Activated B cell treated with CpG ODN at 0.5 μM for 24 hours (primary cell): ENCODE measurements around the gene GDF11. TPM values are rescaled to one million over a fixed set of nuclear protein-coding genes. Genes with fewer than 3 reads are reported as not detected.

Source experiments
- ATAC-seq: fragments of 200-7000 bp; cut with Tn5 transposase; one replicate; pipeline ENCODE4 v1.10.0; 2021; ENCODE audit warnings: low read depth, mild to moderate bottlenecking, moderate library complexity
- CTCF ChIA-PET: fragments of 350-600 bp; sonication (Branson Sonifier 250); formaldehyde crosslinking; loops from one replicate; lab custom pipeline; 2021; ENCODE audit warnings: antibody characterized with exemption; lab: Charles Lee
- POLR2A ChIA-PET: fragments of 350-600 bp; sonication (Branson Sonifier 250); formaldehyde crosslinking; loops from one replicate; lab custom pipeline; 2021; ENCODE audit warnings: antibody characterized with exemption; lab: Charles Lee
- DNase-seq: peaks from one replicate; pipeline ENCODE4 v3.0.0; 2022
- H3K27ac Mint-ChIP-seq: one replicate; pipeline ENCODE4 v1.8.0; 2020; ENCODE audit warnings: mixed read lengths
- H3K27me3 Mint-ChIP-seq: one replicate; pipeline ENCODE4 v1.8.0; 2021; ENCODE audit warnings: mixed read lengths
- H3K36me3 Mint-ChIP-seq: one replicate; pipeline ENCODE4 v1.8.0; 2021; ENCODE audit warnings: low read depth, mixed read lengths
- H3K4me1 Mint-ChIP-seq: one replicate; pipeline ENCODE4 v1.8.0; 2021; ENCODE audit warnings: mixed read lengths
- H3K4me3 Mint-ChIP-seq: one replicate; pipeline ENCODE4 v1.8.0; 2020; ENCODE audit warnings: mild to moderate bottlenecking, mixed read lengths
- H3K9me3 Mint-ChIP-seq: one replicate; pipeline ENCODE4 v1.8.0; 2020; ENCODE audit warnings: mixed read lengths
- CTCF ChIP-seq: fragments of 200-600 bp; IDR thresholded peaks from one replicate; pipeline ENCODE4 v1.8.0; 2022; ENCODE audit warnings: antibody characterized with exemption, mild to moderate bottlenecking
- intact Hi-C: fragments of 100-400 bp; cut with micrococcal nuclease; formaldehyde crosslinking; loops from one replicate; pipeline ENCODE4 v1.15.1; 2024
- total RNA-seq: library from RNA; stranded (reverse); gene quantifications from 2 replicates; pipeline ENCODE4 v1.2.3, GENCODE V29; 2022

GDF11 gene
- total RNA-seq, 1 donor from 2014 or later: 6.4 TPM

DNA sequence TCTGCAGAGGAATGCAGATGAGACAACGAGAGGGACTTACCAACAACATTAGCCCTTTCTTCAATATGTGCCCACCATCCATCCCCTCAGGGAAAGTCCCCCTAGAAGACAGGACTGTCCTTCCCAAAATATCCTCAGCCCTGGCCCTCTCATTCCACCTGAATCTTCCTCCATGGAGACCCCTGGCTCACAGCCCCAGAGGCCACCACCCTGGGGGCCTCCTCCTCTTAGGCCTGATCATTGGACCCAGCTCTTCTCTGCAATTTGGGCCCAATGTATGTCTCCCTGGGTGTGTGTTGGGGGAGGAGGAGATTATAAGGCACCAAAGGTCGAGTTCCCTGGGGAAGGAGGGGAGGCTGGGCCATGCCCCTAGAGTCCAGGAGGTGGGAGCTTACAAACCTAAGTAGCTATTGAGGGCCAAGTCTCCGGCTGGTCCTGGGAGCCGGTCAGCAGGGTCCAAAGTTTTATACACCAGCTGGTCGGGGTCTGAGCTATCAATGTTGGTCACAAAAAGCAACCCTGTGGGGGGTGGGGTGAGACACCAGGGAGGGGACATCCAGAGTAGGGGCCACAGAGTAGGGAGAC is 43.4 kb upstream of the GDF11 start:
- DNase-seq (no peak), ATAC-seq (no peak)
- intact Hi-C loops: no loop called here
- Mint-ChIP-seq H3K9me3 (no peaks in the 10 kb centered on the region), H3K36me3 (no peaks in the 10 kb centered on the region), H3K4me3 (no peak overlapping the region), H3K27me3 (peaks cover 11% of the 10 kb centered on the region), H3K4me1 (no peaks in the 10 kb centered on the region), H3K27ac (no peak overlapping the region)
- ChIA-PET CTCF (no interaction called here), POLR2A (no interaction called here)
- TF ChIP-seq CTCF: no peak

GRCh38 chr12:55700255-55701018 is 42.5 kb upstream of the GDF11 start:
- Mint-ChIP-seq H3K27me3 (peaks cover 11% of the 10 kb centered on the region), H3K36me3 (no peaks in the 10 kb centered on the region), H3K27ac (no peak overlapping the region), H3K9me3 (no peaks in the 10 kb centered on the region), H3K4me1 (no peaks in the 10 kb centered on the region), H3K4me3 (no peak overlapping the region)
- no peak for ATAC-seq
- DNase-seq: no peak
- ChIA-PET POLR2A (no interaction called here), CTCF (no interaction called here)
- no peak for TF ChIP-seq CTCF
- intact Hi-C loops: no loop called here

DNA sequence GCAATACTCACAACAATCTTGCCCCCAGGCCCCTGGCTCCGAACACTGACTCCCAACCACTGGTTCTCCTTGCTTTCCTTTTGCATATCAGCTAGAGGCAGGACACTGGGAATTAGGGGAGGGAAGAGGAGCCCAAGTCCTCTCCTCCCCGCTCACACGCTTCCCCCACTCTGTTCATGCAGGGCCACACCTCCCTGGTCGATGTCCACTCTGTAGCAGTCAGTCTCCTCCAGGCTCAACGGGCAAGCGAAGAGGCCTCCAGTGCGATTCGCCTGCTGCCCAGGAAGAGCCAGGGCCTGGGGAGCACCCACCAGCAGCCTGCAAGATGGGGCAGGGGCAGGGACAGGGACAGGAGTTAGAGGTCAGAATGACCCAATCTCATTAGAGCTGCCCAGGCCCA is 40.1 kb upstream of the GDF11 start:
- ChIA-PET POLR2A (no interaction called here), CTCF (no interaction called here)
- intact Hi-C loops: no loop called here
- ATAC-seq: no peak
- DNase-seq: no peak
- Mint-ChIP-seq H3K36me3 (no peaks in the 10 kb centered on the region), H3K27ac (no peak overlapping the region), H3K4me1 (peaks cover 8% of the 10 kb centered on the region), H3K27me3 (peaks cover 2% of the 10 kb centered on the region), H3K9me3 (no peaks in the 10 kb centered on the region), H3K4me3 (no peak overlapping the region)
- no peak for TF ChIP-seq CTCF

DNA sequence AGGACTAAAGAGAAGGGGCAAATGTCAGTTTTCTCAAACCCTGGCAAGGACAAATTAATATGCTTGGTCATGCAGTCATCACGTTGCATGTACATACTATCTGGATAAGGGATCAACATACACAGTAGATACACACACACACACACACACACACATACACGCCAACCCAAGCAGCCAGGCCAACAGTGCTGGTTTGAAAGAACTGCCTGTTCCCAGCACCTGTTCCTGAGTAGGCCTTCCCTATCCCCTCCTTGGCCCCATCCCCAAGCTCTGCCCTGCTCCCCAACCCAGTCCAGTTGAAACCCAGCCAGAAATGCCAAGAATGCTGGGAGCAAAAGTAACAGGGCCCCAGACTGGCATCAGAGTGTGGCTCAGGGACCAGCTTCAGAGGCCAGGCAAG is 39.6 kb upstream of the GDF11 start:
- DNase-seq (no peak), ATAC-seq (no peak)
- peaks cover 2% of the 10 kb centered on the region for H3K27me3 Mint-ChIP-seq
- TF ChIP-seq CTCF: no peak
- no peak overlapping the region for H3K4me3 Mint-ChIP-seq
- CTCF ChIA-PET: no interaction called here
- peaks cover 12% of the 10 kb centered on the region for H3K4me1 Mint-ChIP-seq
- no peak overlapping the region for H3K27ac Mint-ChIP-seq
- POLR2A ChIA-PET: no interaction called here
- no peaks in the 10 kb centered on the region for H3K9me3 Mint-ChIP-seq
- no peaks in the 10 kb centered on the region for H3K36me3 Mint-ChIP-seq
- intact Hi-C loops: no loop called here

GRCh38 chr12:55703901-55704761 is 38.8 kb upstream of the GDF11 start:
- H3K4me1 Mint-ChIP-seq: peaks cover 20% of the 10 kb centered on the region
- H3K4me3 Mint-ChIP-seq: no peak overlapping the region
- H3K27me3 Mint-ChIP-seq: peaks cover 5% of the 10 kb centered on the region
- no peaks in the 10 kb centered on the region for H3K36me3 Mint-ChIP-seq
- ATAC-seq (no peak), DNase-seq (no peak)
- TF ChIP-seq CTCF: no peak
- POLR2A ChIA-PET: interaction anchor here (0.7 kb wide), 1 partner anchor 18 kb away, joined by 8 read pairs; no protein-coding TSS in a partner anchor
- CTCF ChIA-PET: no interaction called here
- H3K9me3 Mint-ChIP-seq: no peaks in the 10 kb centered on the region
- H3K27ac Mint-ChIP-seq: no peak overlapping the region
- intact Hi-C loops: no loop called here
